Stomach smooth muscle (tissue), 2 donors: ENCODE results near the gene CHPF.

ENCODE experiments used
- H3K27ac ChIP-seq: one replicate; pipeline ENCODE4 v1.7.0; 2013; ENCODE audit warnings: mild to moderate bottlenecking, low read length, inconsistent platforms
- H3K27me3 ChIP-seq, 2 donors: one replicate each; pipeline ENCODE4 v1.7.0; 2013; ENCODE audit warnings: low read length in 2 of 2; ENCODE audit not compliant: insufficient read depth in 2 of 2, control insufficient read depth in 1 of 2
- H3K36me3 ChIP-seq, 2 donors: one replicate each; pipeline ENCODE4 v1.7.0; 2013; ENCODE audit warnings: low read length in 2 of 2; ENCODE audit not compliant: control insufficient read depth in 2 of 2, insufficient read depth in 2 of 2
- H3K4me1 ChIP-seq: one replicate; pipeline ENCODE4 v1.7.0; 2013; ENCODE audit warnings: low read length; ENCODE audit not compliant: control insufficient read depth, insufficient read depth
- H3K4me3 ChIP-seq, 2 donors: one replicate each; pipeline ENCODE4 v1.7.0; 2013; ENCODE audit warnings: low read length in 2 of 2
- H3K9ac ChIP-seq, 2 donors: one replicate each; pipeline ENCODE4 v1.7.0; 2013; ENCODE audit warnings: low read length in 2 of 2, mild to moderate bottlenecking in 1 of 2
- H3K9me3 ChIP-seq, 2 donors: one replicate each; pipeline ENCODE4 v1.7.0; 2013; ENCODE audit warnings: low read length in 2 of 2; ENCODE audit not compliant: control insufficient read depth in 2 of 2
- donor health status: healthy.
- donor health status: Pancreatic carcinoma.

Gene CHPF

DNA sequence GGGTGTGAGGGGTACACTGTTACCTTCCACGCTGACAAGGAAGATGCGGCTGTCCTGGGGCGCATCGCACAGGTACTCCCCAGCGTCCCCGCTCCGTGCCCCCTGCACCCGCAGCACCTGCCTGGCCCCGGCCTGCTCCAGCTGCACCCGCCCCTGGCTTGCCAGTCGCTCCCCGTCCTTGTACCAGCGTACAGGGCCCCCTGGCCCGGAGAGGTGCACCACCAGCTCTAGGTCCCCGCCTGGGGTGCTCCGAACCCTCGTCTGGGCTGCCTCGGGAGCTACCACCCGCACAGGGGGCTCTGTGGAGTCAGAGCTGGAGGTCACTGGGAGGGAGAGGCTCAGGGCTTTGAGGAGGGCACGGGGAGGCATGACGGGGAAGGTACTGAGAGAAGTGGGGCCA is 13.7 kb upstream of the CHPF start:
- Histone ChIP-seq H3K9me3 (no peaks in the 10 kb centered on the region), H3K4me3 (no peak overlapping the region), H3K9ac (no peak overlapping the region), H3K4me1 (peaks cover 11% of the 10 kb centered on the region), H3K27me3 (peaks cover 0 to 3% of the 10 kb centered on the region in 2 donors), H3K27ac (no peak overlapping the region), H3K36me3 (peaks cover 0 to 11% of the 10 kb centered on the region in 2 donors)

- Histone ChIP-seq H3K4me3 (no peak overlapping the region), H3K9me3 (no peaks in the 10 kb centered on the region), H3K9ac (no peak overlapping the region), H3K36me3 (peaks cover 0 to 5% of the 10 kb centered on the region in 2 donors), H3K27ac (no peak overlapping the region), H3K4me1 (peaks cover 18% of the 10 kb centered on the region), H3K27me3 (peaks cover 0 to 3% of the 10 kb centered on the region in 2 donors)
These were observed 12.8 kb upstream of the CHPF start for GRCh38 chr2:219556413-219556812.

DNA sequence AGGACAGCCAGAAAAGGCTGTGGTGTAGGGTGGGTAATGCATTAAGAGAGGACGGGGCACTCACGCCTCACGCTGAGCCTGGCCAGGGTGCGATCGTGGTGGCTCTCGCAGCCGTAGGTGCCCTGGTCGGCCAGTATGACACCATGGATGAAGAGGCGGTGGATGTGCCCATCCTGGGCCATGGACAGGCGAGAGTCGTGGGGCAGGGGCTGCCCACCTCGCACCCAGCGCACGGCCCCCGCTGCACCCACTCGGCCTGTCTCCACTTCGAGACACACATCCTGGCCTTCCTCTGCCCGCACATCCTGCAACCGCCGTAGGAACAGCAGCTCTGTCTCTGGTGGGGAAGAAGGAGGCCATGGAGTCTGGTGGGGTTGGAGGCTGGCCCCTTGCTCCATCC is 12.3 kb upstream of the CHPF start:
- Histone ChIP-seq H3K4me3 (no peak overlapping the region), H3K27me3 (peaks cover 0 to 3% of the 10 kb centered on the region in 2 donors), H3K4me1 (peaks cover 22% of the 10 kb centered on the region), H3K36me3 (peaks cover 0 to 5% of the 10 kb centered on the region in 2 donors), H3K27ac (no peak overlapping the region), H3K9ac (no peak overlapping the region), H3K9me3 (no peaks in the 10 kb centered on the region)

DNA sequence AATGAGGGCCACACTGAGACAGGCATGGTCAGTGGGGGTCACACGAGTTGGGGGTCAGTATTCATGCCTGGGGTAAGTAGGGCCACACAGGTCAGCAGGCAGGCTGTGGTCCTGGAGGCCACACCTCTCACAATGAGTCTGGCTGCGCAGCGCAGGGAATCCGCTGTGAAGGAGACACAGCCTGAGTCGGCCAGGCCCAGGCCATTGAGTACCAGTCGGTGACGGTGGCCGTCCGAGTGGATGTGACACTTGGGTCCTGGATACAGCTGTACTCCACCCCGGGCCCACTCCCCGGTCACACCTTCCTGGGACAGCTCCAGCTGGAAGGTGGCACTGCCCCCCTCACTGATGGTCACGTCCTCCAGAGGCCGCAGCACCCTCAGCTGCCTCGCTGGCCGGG is 10.7 kb upstream of the CHPF start:
- H3K36me3 ChIP-seq = peaks cover 0 to 6% of the 10 kb centered on the region in 2 donors
- no peaks in the 10 kb centered on the region for H3K9me3 ChIP-seq
- H3K9ac ChIP-seq = no peak overlapping the region
- H3K4me1 ChIP-seq = peaks cover 18% of the 10 kb centered on the region
- no peak overlapping the region for H3K4me3 ChIP-seq
- H3K27me3 ChIP-seq = peaks cover 0 to 3% of the 10 kb centered on the region in 2 donors
- no peak overlapping the region for H3K27ac ChIP-seq

DNA sequence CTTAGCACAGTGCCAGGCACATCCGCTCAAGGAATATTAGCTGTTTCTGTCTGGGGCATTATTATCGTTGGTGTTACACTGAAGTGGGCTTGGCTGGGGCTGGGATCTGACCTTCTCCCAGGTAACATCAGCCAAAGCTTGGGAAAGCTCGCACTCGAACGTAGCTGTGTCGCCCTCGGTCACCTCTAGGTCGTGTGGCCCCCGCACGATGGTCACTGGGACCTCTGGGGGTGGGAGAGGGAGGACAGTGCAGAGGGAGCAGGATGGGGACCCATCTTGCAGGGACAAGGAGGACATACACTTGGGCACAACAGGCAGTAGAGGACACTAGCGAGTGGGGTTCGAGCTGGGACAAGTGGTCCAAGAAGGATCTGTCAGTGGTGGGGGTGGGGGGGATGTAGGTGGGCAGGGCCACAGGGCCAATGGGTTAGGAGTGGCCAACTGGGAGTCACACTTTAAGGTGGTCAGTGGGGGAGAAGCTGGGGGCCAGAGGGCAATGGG is 9.9 kb upstream of the CHPF start:
- Histone ChIP-seq H3K9ac (no peak overlapping the region), H3K4me1 (peaks cover 18% of the 10 kb centered on the region), H3K27me3 (peaks cover 0 to 3% of the 10 kb centered on the region in 2 donors), H3K9me3 (no peaks in the 10 kb centered on the region), H3K27ac (no peak overlapping the region), H3K36me3 (peaks cover 0 to 8% of the 10 kb centered on the region in 2 donors), H3K4me3 (no peak overlapping the region)

DNA sequence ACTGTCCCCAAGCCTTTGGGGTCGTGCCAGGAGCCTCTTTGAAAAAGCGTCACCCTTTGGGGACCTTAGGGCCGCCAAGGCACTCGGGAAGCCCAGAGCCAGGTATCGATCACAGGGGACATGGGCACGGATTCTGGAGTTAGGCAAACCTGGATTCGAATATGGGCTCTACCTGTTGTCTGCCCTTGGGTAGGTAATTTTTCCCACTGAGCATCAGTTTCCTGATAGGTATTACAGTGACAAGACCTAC is 9.5 kb upstream of the CHPF start:
- Histone ChIP-seq H3K27me3 (peaks cover 0 to 3% of the 10 kb centered on the region in 2 donors), H3K27ac (no peak overlapping the region), H3K9ac (peak overlapping the region; percentile 6 to 21), H3K36me3 (peaks cover 0 to 8% of the 10 kb centered on the region in 2 donors), H3K4me1 (peaks cover 18% of the 10 kb centered on the region), H3K4me3 (peak overlapping the region; percentile 69 to 78), H3K9me3 (no peaks in the 10 kb centered on the region)

DNA sequence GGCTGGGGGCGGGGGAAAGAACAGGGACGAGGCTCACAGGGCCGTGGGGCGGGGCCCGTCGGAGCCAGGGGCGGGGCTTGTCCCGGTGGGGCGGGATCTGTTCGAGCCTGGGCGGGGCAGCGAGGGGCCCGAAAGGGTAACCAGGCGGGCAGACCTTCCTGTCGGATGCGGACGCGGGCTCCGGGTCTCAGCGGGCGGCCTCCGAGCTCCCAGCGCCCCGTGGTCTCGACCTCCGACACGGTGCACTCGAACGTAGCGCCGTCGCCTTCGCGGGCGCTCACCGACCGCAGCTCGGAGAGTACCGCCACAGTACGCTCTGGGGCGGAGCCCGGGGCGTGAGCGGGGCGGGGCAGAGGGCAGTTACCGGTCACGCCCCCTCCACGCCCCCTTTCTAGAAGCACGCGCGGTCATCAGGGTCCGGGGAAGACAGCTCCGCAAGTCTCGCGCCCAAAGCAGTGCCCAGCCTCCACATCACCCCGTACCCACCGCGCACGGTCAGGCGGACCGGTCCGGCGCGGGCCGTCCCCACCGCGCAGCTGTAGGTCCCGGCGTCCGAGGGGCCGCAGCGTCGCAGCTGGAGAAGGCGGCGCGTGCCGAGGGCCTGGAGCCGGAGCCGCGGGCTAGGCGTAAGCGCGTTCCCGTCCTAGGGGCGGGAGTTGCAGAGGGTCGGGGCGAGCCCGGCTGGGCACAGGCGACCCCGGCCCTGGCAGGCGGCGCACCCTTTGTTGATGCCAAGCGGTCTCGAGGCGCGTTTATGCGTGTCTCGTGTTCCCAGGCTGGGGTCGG is 9.0 kb upstream of the CHPF start:
- H3K4me3 ChIP-seq = peak overlapping the region; percentile 69 to 78
- H3K27ac ChIP-seq = no peak overlapping the region
- peaks cover 0 to 3% of the 10 kb centered on the region in 2 donors for H3K27me3 ChIP-seq
- H3K4me1 ChIP-seq = peaks cover 18% of the 10 kb centered on the region
- H3K9me3 ChIP-seq = no peaks in the 10 kb centered on the region
- H3K9ac ChIP-seq = peak overlapping the region; percentile 6 to 21
- H3K36me3 ChIP-seq = peaks cover 0 to 8% of the 10 kb centered on the region in 2 donors

DNA sequence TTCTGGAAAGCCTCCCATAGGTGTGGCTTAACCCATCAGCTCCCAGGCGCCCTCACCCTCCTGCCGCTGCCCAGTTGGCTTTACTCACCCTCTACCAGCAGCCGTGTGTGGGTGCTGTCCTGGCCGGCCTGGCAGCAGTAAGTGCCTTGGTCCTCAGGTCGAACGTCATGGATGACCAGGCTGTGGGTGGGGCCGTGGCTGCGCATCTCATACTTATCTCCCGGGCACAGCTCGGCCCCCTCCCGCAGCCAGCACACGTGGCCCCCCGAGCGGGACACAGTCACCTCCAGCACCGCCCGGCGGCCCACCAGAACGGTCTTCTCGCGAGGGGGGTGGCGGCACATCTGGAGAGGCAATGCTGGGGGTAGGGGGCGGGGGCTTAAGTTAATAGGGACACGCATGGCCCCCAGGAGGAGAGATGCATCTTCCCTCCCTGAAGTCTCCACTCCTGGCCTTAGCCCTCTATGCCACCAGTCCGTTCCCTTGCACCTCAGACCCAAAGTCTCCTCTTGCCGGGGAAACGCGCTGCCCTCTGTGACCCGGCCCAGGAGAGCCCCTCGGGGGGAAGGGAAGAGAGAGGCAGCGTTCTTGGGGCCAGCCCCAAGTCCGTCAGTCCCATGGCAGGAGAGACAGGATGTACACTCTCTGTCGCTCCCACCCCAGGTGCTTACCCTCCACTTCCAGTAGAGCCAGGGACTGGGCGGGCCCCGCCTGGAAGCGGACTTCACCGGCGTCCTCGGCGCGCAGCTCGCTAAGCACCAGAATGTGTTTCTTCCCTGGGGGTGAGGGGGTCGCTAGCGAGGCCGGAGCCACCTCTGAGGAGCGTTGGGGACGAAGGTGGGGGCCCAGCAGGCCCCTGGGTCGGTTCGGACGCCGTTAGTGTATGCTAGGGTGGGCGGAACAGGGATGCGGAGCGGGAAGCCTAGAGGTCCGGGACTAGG is 8.1 kb upstream of the CHPF start:
- Histone ChIP-seq H3K36me3 (peaks cover 0 to 8% of the 10 kb centered on the region in 2 donors), H3K27ac (peak overlapping the region; percentile 24), H3K27me3 (peaks cover 0 to 3% of the 10 kb centered on the region in 2 donors), H3K9ac (peak overlapping the region; percentile 16 to 51), H3K4me3 (peak overlapping the region; percentile 69 to 78), H3K4me1 (peaks cover 18% of the 10 kb centered on the region), H3K9me3 (no peaks in the 10 kb centered on the region)

GRCh38 chr2:219549619-219550018 is 6.0 kb upstream of the CHPF start:
- Histone ChIP-seq H3K36me3 (peaks cover 0 to 4% of the 10 kb centered on the region in 2 donors), H3K4me1 (peaks cover 20% of the 10 kb centered on the region), H3K9ac (no peak overlapping the region), H3K27me3 (peaks cover 0 to 3% of the 10 kb centered on the region in 2 donors), H3K4me3 (no peak overlapping the region), H3K9me3 (no peaks in the 10 kb centered on the region), H3K27ac (no peak overlapping the region)

DNA sequence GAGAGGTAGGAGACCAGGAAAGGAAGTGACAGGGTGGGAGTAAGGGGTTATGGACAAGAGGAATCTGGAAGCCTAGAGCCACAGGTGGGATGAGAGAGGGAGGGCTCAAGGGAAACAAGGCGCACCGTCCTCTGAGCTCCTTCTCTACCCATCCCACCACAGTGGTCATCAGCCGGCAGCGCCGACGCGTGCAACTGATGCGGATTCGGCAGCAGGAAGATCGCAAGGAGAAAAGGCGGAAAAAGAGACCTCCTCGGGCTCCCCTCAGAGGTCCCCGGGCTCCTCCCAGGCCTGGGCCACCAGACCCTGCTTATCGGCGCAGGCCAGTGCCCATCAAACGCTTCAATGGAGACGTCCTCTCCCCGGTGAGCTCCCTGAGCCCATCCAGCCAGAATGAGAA is 5.4 kb upstream of the CHPF start:
- Histone ChIP-seq H3K4me1 (peaks cover 26% of the 10 kb centered on the region), H3K4me3 (no peak overlapping the region), H3K9me3 (no peaks in the 10 kb centered on the region), H3K27ac (no peak overlapping the region), H3K9ac (no peak overlapping the region), H3K36me3 (peaks cover 0 to 4% of the 10 kb centered on the region in 2 donors), H3K27me3 (peaks cover 0 to 3% of the 10 kb centered on the region in 2 donors)
